Esophagus muscularis mucosa (tissue), 4 donors: ENCODE results near the gene PHF19. TPM values are rescaled to one million over a fixed set of nuclear protein-coding genes. Genes with fewer than 3 reads are reported as not detected.

Experiments
- DNase-seq: peaks from one replicate; pipeline ENCODE4 v3.0.0-alpha.2; 2017; ENCODE audit errors: extremely low spot score
- H3K27ac ChIP-seq, 4 donors: fragments of 200-600 bp; sonication (generic); replicated peaks in 1 of 4; 1 replicate in 3 of 4; 2 replicates in 1 of 4; pipeline ENCODE4 v1.5.1; 2016 to 2019; ENCODE audit warnings: mild to moderate bottlenecking in 1 of 4
- H3K27me3 ChIP-seq, 4 donors: fragments of 200-600 bp; sonication (generic); one replicate each; pipeline versions ENCODE4 v1.5.1 to v1.6.0; 2016 to 2019
- H3K36me3 ChIP-seq, 4 donors: fragments of 200-600 bp; sonication (generic); one replicate each; pipeline ENCODE4 v1.5.1; 2016 to 2019
- H3K4me1 ChIP-seq, 4 donors: fragments of 200-600 bp; sonication (generic); one replicate each; pipeline ENCODE4 v1.5.1; 2016 to 2019
- H3K4me3 ChIP-seq, 4 donors: fragments of 200-600 bp; sonication (generic); 1 replicate in 2 of 4; 2 replicates in 2 of 4; pipeline ENCODE4 v1.5.1; 2016 to 2019; ENCODE audit warnings: mild to moderate bottlenecking in 4 of 4, moderate library complexity in 1 of 4
- H3K9me3 ChIP-seq, 4 donors: fragments of 200-600 bp; sonication (generic); 1 replicate in 3 of 4; 2 replicates in 1 of 4; pipeline ENCODE4 v1.5.1; 2016 to 2019
- EP300 ChIP-seq: sonication (generic); formaldehyde crosslinking; IDR thresholded peaks from one replicate; pipeline ENCODE4 v1.6.1; 2017; ENCODE audit warnings: antibody characterized with exemption
- POLR2A ChIP-seq: fragments of 450-650 bp; IDR thresholded peaks from one replicate; pipeline ENCODE4 v1.6.1; 2017; ENCODE audit warnings: antibody characterized with exemption, moderate library complexity, mild to moderate bottlenecking, low read depth
- POLR2AphosphoS5 ChIP-seq, 2 donors: sonication (generic); formaldehyde crosslinking; IDR thresholded peaks; one replicate each; pipeline ENCODE4 v1.6.1; 2017; ENCODE audit warnings: antibody characterized with exemption in 2 of 2
- WGBS: methylation state at CpG from one replicate; pipeline ENCODE4 v1.1.5; 2018; 5-methylcytosine and 5-hydroxymethylcytosine counted together
- intact Hi-C: fragments of 100-400 bp; cut with DNase I; formaldehyde crosslinking; loops from one replicate; pipeline ENCODE4 v1.15.1; 2023
- total RNA-seq, 4 donors: library from RNA; depleted of rRNA; stranded (reverse); fragments of >200 nt; gene quantifications; one replicate each; pipeline versions ENCODE4 v1.1.0 to v1.2.1, GENCODE V29; 2016
- TF ChIP-seq, protein P1 (sequence below), 3 experiments: fragments of 200-600 bp in 2 of 3; fragments of 450-650 bp in 1 of 3; sonication (generic) in 2 of 3; IDR thresholded peaks; one replicate each; pipeline ENCODE4 v1.5.1; 2017 to 2019; ENCODE audit warnings: antibody characterized with exemption in 3 of 3, mild to moderate bottlenecking in 2 of 3, moderate library complexity in 1 of 3

Gene PHF19
- total RNA-seq, result 10 to 100 TPM; 36.4 to 57.7 (median 47.8) TPM

DNA sequence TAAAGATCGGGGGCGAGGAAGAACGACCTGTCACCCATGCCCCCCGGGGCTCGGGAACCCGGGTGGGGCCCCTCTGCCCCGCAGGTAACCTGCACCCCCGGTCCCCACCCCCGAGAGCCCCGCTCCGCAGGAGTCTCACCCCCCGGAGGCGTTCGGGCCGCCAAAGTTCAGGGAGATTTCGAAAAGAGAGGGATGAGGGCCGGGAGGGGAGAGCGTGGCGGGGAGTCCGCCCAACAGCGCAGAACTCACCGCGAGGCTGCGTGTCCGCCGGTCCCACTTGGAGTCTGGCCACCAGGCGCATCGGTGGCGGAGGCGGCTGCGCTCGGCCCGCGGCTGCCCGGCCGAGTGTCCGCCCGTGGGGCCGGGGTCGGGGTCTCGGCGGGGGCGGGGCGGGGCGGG, at the start of gene PHF19:
Gene PHF19 (minus strand): TSS at position 347 of the 399 bp plus-strand sequence. CDS start 2,447 bp downstream, outside the sequence.
- DNase-seq, result no peak
- TF ChIP-seq, protein P1, sequence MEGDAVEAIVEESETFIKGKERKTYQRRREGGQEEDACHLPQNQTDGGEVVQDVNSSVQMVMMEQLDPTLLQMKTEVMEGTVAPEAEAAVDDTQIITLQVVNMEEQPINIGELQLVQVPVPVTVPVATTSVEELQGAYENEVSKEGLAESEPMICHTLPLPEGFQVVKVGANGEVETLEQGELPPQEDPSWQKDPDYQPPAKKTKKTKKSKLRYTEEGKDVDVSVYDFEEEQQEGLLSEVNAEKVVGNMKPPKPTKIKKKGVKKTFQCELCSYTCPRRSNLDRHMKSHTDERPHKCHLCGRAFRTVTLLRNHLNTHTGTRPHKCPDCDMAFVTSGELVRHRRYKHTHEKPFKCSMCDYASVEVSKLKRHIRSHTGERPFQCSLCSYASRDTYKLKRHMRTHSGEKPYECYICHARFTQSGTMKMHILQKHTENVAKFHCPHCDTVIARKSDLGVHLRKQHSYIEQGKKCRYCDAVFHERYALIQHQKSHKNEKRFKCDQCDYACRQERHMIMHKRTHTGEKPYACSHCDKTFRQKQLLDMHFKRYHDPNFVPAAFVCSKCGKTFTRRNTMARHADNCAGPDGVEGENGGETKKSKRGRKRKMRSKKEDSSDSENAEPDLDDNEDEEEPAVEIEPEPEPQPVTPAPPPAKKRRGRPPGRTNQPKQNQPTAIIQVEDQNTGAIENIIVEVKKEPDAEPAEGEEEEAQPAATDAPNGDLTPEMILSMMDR (IDR thresholded peaks at IDR 0.05), result no peak
- no peak for TF ChIP-seq EP300
- TF ChIP-seq POLR2AphosphoS5 (IDR thresholded peaks at IDR 0.05), result no peak
- no peak for TF ChIP-seq POLR2A
- intact Hi-C loops, result loop anchor here (2.0 kb wide), 1 partner anchor 50 kb away; the partner anchor contains the start of gene TRAF1
- peak within 1 kb of the TSS; percentile 70 to 97 (median 86) for H3K4me3 ChIP-seq
- WGBS, result 1% methylated on average over 25 of the region's 45 CpGs
- peak within 1 kb of the TSS; percentile 95 to 100 (median 99) for H3K27ac ChIP-seq
- H3K36me3 ChIP-seq, result peaks cover 8 to 31% (median 26%) of the 10 kb centered on the region in 4 donors
- H3K4me1 ChIP-seq, result peaks cover 15 to 30% (median 21%) of the 10 kb centered on the region in 4 donors
- no peaks in the 10 kb centered on the region for H3K9me3 ChIP-seq
- peaks cover 0 to 4% (median 0%) of the 10 kb centered on the region in 4 donors for H3K27me3 ChIP-seq

DNA sequence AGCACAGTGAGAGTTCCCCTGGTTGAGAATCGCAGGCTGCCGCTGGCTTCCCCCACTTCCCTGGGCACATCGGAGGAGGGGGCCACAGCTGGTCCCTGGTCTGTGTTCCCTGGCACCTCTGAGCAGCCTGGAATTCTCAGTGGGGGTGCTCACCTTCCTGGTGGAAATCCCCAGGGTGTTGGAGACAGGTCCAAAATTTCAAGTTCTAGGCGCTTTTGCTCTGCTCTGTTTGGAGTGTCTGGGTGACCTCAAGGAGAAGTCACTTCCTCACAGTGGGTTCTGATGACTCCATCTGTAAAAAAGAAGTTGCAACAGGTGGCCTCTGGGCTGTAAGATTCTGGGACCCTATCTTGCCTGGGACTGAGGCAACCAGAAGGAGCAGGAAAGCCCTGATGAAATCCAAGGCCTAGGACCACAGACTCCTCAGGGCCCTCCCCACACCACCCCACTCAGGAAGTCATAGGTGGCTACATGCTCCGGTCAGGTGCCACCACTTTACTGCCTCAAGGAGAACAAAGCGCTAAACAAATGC, 49.5 kb upstream of the PHF19 start, which contains the start of gene TRAF1:
Gene TRAF1 (minus strand): TSS at position 400 of the 532 bp plus-strand sequence. CDS start 721 bp downstream, outside the sequence.
- Histone ChIP-seq H3K27ac (peak within 1 kb of the TSS; percentile 91 to 98 (median 94)), H3K36me3 (no peaks in the 10 kb centered on the region), H3K4me3 (no peak within 1 kb of the TSS), H3K4me1 (peaks cover 23 to 56% (median 41%) of the 10 kb centered on the region in 4 donors), H3K9me3 (no peaks in the 10 kb centered on the region), H3K27me3 (no peaks in the 10 kb centered on the region)
- TF ChIP-seq POLR2AphosphoS5 (IDR thresholded peaks at IDR 0.05), result no peak
- no peak for TF ChIP-seq EP300
- TF ChIP-seq POLR2A, result no peak
- TF ChIP-seq, protein P1 (IDR thresholded peaks at IDR 0.05), result no peak
- no peak for DNase-seq
- 75% methylated on average over 6 of the region's 6 CpGs for WGBS
- intact Hi-C loops, result loop anchor here (2.0 kb wide), 1 partner anchor 50 kb away; the partner anchor contains the start of gene PHF19

DNA sequence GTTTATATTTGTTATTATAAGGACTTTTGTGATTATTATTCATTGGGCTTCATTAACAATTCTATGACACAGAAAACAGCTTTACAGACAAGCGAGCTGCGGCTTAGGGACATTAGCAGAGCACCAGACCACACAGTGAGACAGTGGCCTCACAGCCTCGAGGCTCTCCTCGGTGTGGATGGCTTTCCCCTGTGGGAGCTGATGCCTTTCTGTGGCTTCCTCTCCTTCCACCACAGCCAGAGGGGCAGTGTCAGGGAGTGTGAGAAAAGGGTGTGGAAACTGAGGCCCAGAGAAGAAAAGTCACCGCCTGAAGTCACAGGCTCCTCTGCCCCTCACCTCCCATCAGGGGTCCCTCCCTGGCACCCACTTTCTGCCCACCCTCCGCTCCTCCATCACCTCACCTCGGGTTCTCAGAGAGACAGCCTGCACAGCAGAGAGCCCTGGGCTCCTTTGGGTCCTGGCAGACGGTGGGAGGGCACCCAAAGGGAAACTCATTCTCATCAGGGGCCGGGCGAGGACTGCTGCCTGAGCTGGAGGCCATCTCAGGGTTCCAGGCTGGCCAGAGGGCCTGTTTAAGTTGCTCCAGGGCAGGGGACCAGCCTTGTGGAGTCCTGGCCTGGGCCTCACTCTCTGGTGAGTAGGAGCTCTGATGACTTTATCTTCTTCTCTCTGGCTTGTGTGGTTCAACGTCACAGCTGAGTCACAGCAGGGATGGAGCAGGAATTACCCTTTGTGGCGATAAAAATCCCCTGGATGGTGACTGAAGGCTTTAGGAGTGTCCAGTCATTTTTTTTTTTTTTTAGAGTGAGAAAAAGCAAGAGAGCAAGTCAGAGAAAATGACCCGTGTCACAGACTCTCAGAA, 48.8 kb upstream of the PHF19 start:
- TF ChIP-seq EP300 (no peak), POLR2AphosphoS5 (IDR thresholded peaks at IDR 0.05) (peak in 1 of 2 donors; percentile 7), POLR2A (no peak)
- TF ChIP-seq, protein P1 (IDR thresholded peaks at IDR 0.05), result no peak
- Histone ChIP-seq H3K27ac (peak overlapping the region; percentile 44 to 98 (median 74)), H3K27me3 (no peaks in the 10 kb centered on the region), H3K9me3 (no peaks in the 10 kb centered on the region), H3K4me3 (no peak overlapping the region), H3K4me1 (peaks cover 19 to 55% (median 41%) of the 10 kb centered on the region in 4 donors), H3K36me3 (no peaks in the 10 kb centered on the region)
- 57% methylated on average over 10 of the region's 13 CpGs for WGBS
- intact Hi-C loops, result loop anchor here (2.0 kb wide), 1 partner anchor 49 kb away; the partner anchor contains the start of gene PHF19
- DNase-seq, result no peak

DNA sequence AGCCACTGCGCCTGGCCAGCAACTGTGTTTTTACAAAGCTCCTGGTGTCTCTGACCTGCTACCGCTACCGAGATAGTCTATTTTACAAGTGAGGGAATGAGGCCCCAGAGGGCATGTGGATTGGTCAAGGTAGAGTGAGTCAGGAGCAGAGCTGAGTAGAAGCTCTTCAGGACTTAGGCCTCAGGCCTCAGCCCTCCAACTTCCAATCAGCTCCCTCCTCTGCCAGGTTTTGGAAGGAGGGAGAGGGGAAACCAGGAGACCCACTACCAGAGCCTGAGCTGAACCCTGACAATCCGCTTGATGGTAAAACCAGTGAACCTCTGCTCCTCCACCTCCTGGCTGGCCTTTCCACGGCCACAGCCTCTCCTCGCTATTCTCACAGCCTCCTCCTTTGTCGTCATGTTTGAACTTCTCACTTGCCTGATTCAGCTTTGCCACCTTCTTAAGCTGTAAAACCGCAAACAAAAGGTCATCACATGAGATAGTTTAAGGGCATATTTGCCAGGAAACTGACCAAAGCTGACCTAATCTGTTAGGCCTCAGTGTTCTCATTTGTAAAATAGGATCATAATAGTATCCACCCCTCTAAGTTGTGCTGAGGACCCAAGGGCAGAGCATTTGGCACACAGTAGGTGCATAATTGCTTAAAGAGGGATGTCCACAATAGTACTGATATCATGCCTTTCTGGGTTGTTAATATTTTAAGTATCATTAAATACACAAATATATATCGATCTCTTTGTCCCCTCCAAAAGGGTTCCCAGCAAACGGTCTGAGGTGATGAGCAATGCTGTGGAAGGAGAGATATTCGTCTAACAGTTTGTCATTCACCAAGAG, 47.9 kb upstream of the PHF19 start:
- intact Hi-C loops, result no loop called here
- H3K27me3 ChIP-seq, result no peaks in the 10 kb centered on the region
- no peak for DNase-seq
- no peaks in the 10 kb centered on the region for H3K36me3 ChIP-seq
- WGBS, result 85% methylated on average over 11 of the region's 11 CpGs
- TF ChIP-seq, protein P1 (IDR thresholded peaks at IDR 0.05), result no peak
- TF ChIP-seq POLR2AphosphoS5 (IDR thresholded peaks at IDR 0.05), result no peak
- TF ChIP-seq EP300, result no peak
- TF ChIP-seq POLR2A, result no peak
- no peaks in the 10 kb centered on the region for H3K9me3 ChIP-seq
- H3K4me1 ChIP-seq, result peaks cover 27 to 63% (median 43%) of the 10 kb centered on the region in 4 donors
- peak overlapping the region in 2 of 4 donors; percentile 52 to 55 for H3K27ac ChIP-seq
- no peak overlapping the region for H3K4me3 ChIP-seq
